ENCODE measurements around the gene MATN4. TPM values are rescaled to one million over a fixed set of nuclear protein-coding genes. Genes with fewer than 3 reads are reported as not detected.

MATN4 gene
- total and polyA plus RNA-seq, 4 donors, result 0.18 to 0.69 (median 0.42) TPM; not detected in 1

GRCh38 chr20:45258664-45259063 lies 49.4 kb downstream of the MATN4 start:
- intact Hi-C loops (cut with DNase I), result no loop called here
- H3K4me3 ChIP-seq (ENCODE audit: low read length in 2 of 2), result no peak overlapping the region

GRCh38 chr20:45258259-45258658 lies 49.8 kb downstream of the MATN4 start:
- intact Hi-C loops (cut with DNase I), result no loop called here
- H3K9me3 ChIP-seq (ENCODE audit: control insufficient read depth, low read length), result no peaks in the 10 kb centered on the region
- no peaks in the 10 kb centered on the region for H3K4me1 ChIP-seq (ENCODE audit: control insufficient read depth in 1 of 2, insufficient read depth in 2 of 2, low read length in 2 of 2)
- no peak for ATAC-seq (ENCODE audit: low FRiP score)
- no peaks in the 10 kb centered on the region for H3K36me3 ChIP-seq (ENCODE audit: control insufficient read depth in 1 of 2, insufficient read depth in 2 of 2, low read length in 1 of 2)
- WGBS, 2 donors, result 87 to 88% methylated on average over 3 of the region's 3 CpGs
- H3K27me3 ChIP-seq (ENCODE audit: control insufficient read depth in 1 of 2, insufficient read depth in 2 of 2, low read length in 1 of 2), result no peaks in the 10 kb centered on the region
- H3K27ac ChIP-seq (ENCODE audit: low read depth in 1 of 2, low read length in 2 of 2), result no peak overlapping the region
- H3K4me3 ChIP-seq (ENCODE audit: low read length in 2 of 2), result no peak overlapping the region
- no peak for DNase-seq

More at GRCh38 chr20:45258664-45259063, 49.4 kb downstream of the MATN4 start:
- Histone ChIP-seq H3K36me3 (ENCODE audit: control insufficient read depth in 1 of 2, insufficient read depth in 2 of 2, low read length in 1 of 2) (no peaks in the 10 kb centered on the region), H3K4me1 (ENCODE audit: control insufficient read depth in 1 of 2, insufficient read depth in 2 of 2, low read length in 2 of 2) (no peaks in the 10 kb centered on the region), H3K27me3 (ENCODE audit: control insufficient read depth in 1 of 2, insufficient read depth in 2 of 2, low read length in 1 of 2) (no peaks in the 10 kb centered on the region), H3K27ac (ENCODE audit: low read depth in 1 of 2, low read length in 2 of 2) (no peak overlapping the region), H3K9me3 (ENCODE audit: control insufficient read depth, low read length) (no peaks in the 10 kb centered on the region)
- WGBS, 2 donors, result 14 to 30% methylated on average over 2 of the region's 2 CpGs
- no peak for ATAC-seq (ENCODE audit: low FRiP score)
- DNase-seq, result no peak

DNA sequence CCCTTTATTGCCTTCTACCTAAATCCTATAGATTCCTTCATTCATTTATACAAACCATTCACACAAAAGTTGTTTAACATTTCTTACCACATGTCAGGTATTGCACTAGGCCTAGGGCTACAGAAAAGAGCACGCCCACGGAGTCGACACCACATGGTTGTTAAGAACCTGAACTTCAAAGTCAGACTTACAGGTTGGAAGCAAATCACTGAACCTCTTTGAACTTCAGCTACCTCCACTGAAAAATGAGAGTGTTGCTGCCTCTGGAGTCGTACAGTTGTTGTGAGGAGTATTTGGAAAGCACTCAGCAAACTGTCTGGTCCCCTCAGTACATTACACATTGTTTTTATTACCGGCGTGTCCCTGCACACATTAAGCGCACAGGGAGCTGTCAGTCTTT lies 50.4 kb downstream of the MATN4 start:
- intact Hi-C loops (cut with DNase I), result no loop called here
- no peaks in the 10 kb centered on the region for H3K27me3 ChIP-seq (ENCODE audit: control insufficient read depth in 1 of 2, insufficient read depth in 2 of 2, low read length in 1 of 2)
- H3K4me1 ChIP-seq (ENCODE audit: control insufficient read depth in 1 of 2, insufficient read depth in 2 of 2, low read length in 2 of 2), result no peaks in the 10 kb centered on the region
- no peak overlapping the region for H3K4me3 ChIP-seq (ENCODE audit: low read length in 2 of 2)
- no peak overlapping the region for H3K27ac ChIP-seq (ENCODE audit: low read depth in 1 of 2, low read length in 2 of 2)
- H3K36me3 ChIP-seq (ENCODE audit: control insufficient read depth in 1 of 2, insufficient read depth in 2 of 2, low read length in 1 of 2), result no peaks in the 10 kb centered on the region
- DNase-seq, result no peak
- ATAC-seq (ENCODE audit: low FRiP score), result no peak
- WGBS, 2 donors, result 53 to 56% methylated on average over 7 of the region's 7 CpGs
- H3K9me3 ChIP-seq (ENCODE audit: control insufficient read depth, low read length), result no peaks in the 10 kb centered on the region

DNA sequence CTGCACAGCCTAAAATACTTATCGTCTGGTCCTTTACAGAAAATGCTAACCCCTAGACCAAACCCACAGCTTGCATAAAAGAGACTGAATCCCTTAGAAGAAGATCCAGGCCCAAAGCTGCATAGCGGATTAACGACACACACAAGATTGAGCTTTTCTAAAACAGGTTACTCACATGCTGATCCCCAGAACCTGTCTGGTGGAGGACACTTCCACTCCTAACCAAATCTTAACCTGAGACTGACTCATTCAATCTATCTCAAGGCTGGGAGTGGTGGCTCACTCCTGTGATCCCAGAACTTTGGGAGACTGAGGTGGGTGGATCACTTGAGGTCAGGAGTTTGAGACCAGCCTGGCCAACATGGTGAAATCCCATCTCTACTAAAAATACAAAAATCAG lies 50.9 kb downstream of the MATN4 start:
- Histone ChIP-seq H3K4me3 (ENCODE audit: low read length in 2 of 2) (no peak overlapping the region), H3K27me3 (ENCODE audit: control insufficient read depth in 1 of 2, insufficient read depth in 2 of 2, low read length in 1 of 2) (no peaks in the 10 kb centered on the region), H3K4me1 (ENCODE audit: control insufficient read depth in 1 of 2, insufficient read depth in 2 of 2, low read length in 2 of 2) (no peaks in the 10 kb centered on the region), H3K36me3 (ENCODE audit: control insufficient read depth in 1 of 2, insufficient read depth in 2 of 2, low read length in 1 of 2) (no peaks in the 10 kb centered on the region), H3K27ac (ENCODE audit: low read depth in 1 of 2, low read length in 2 of 2) (no peak overlapping the region), H3K9me3 (ENCODE audit: control insufficient read depth, low read length) (no peaks in the 10 kb centered on the region)
- ATAC-seq (ENCODE audit: low FRiP score), result no peak
- intact Hi-C loops (cut with DNase I), result no loop called here
- 72 to 75% methylated on average over 3 of the region's 3 CpGs for WGBS, 2 donors
- no peak for DNase-seq

DNA sequence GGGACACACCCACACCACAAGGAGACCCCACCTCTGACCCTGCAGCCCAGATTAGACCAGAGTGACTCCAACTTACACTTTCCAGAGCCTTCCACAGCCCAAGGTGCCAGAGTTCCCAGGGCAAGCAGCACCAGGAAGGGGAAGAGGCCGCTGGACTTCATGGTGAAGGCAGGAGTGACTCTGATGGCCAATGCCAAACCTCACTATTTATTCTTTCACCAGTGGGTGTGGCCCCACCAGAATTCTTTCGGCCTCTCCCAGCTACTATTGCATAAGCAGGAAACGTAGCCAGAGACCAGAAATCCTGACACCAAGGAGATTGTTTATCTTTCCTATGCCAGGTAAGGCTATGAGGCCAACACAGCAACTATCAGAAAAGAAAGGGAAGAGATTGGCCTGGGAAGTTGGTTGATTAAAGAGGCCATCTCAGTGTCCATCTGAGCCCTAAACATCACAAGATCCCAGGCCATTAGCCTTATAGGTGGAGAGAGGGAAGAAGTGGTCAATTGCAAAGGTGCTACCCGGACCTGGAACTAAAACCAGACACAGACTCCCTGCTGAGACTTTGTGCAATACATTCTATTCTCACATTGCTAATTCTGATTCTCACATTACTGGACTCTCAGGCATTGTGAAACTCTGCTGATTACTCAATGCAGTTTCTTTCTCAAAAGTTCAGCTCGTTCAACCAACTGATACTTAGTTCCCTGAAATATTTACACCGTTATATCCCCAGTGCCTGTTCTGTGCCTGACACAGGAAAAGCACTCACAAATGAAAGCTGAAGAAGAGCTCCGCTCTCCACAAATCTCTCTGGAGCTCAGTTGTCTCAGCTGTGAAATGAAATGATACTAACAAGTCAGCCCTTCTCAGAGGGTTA lies 53.5 kb downstream of the MATN4 start, which contains the start of gene SLPI:
SLPI (minus strand) TSS at position 182 of the 880 bp plus-strand sequence; CDS start at position 161, 21 bp downstream.
- DNase-seq, result no peak
- ATAC-seq (ENCODE audit: low FRiP score), result peak; percentile 78
- WGBS, 2 donors, result 52 to 54% methylated on average over 7 of the region's 7 CpGs
- H3K27me3 ChIP-seq (ENCODE audit: control insufficient read depth in 1 of 2, insufficient read depth in 2 of 2, low read length in 1 of 2), result no peaks in the 10 kb centered on the region
- no peak within 1 kb of the TSS for H3K4me3 ChIP-seq (ENCODE audit: low read length in 2 of 2)
- H3K36me3 ChIP-seq (ENCODE audit: control insufficient read depth in 1 of 2, insufficient read depth in 2 of 2, low read length in 1 of 2), result no peaks in the 10 kb centered on the region
- H3K27ac ChIP-seq (ENCODE audit: low read depth in 1 of 2, low read length in 2 of 2), result no peak within 1 kb of the TSS
- H3K4me1 ChIP-seq (ENCODE audit: control insufficient read depth in 1 of 2, insufficient read depth in 2 of 2, low read length in 2 of 2), result no peaks in the 10 kb centered on the region
- intact Hi-C loops (cut with DNase I), result no loop called here
- no peaks in the 10 kb centered on the region for H3K9me3 ChIP-seq (ENCODE audit: control insufficient read depth, low read length)

- 76 to 84% methylated on average over 4 of the region's 4 CpGs for WGBS, 2 donors
- Histone ChIP-seq H3K9me3 (ENCODE audit: control insufficient read depth, low read length) (no peaks in the 10 kb centered on the region), H3K27me3 (ENCODE audit: control insufficient read depth in 1 of 2, insufficient read depth in 2 of 2, low read length in 1 of 2) (no peaks in the 10 kb centered on the region), H3K4me1 (ENCODE audit: control insufficient read depth in 1 of 2, insufficient read depth in 2 of 2, low read length in 2 of 2) (no peaks in the 10 kb centered on the region), H3K27ac (ENCODE audit: low read depth in 1 of 2, low read length in 2 of 2) (no peak overlapping the region), H3K36me3 (ENCODE audit: control insufficient read depth in 1 of 2, insufficient read depth in 2 of 2, low read length in 1 of 2) (no peaks in the 10 kb centered on the region), H3K4me3 (ENCODE audit: low read length in 2 of 2) (no peak overlapping the region)
- DNase-seq (no peak), ATAC-seq (ENCODE audit: low FRiP score) (no peak)
- intact Hi-C loops (cut with DNase I), result no loop called here
These were observed 54.8 kb downstream of the MATN4 start for GRCh38 chr20:45253261-45253660.

GRCh38 chr20:45251884-45252560 lies 56.1 kb downstream of the MATN4 start:
- intact Hi-C loops (cut with DNase I), result no loop called here
- DNase-seq (no peak), ATAC-seq (ENCODE audit: low FRiP score) (no peak)
- Histone ChIP-seq H3K27me3 (ENCODE audit: control insufficient read depth in 1 of 2, insufficient read depth in 2 of 2, low read length in 1 of 2) (no peaks in the 10 kb centered on the region), H3K4me1 (ENCODE audit: control insufficient read depth in 1 of 2, insufficient read depth in 2 of 2, low read length in 2 of 2) (no peaks in the 10 kb centered on the region), H3K4me3 (ENCODE audit: low read length in 2 of 2) (no peak overlapping the region), H3K36me3 (ENCODE audit: control insufficient read depth in 1 of 2, insufficient read depth in 2 of 2, low read length in 1 of 2) (no peaks in the 10 kb centered on the region), H3K9me3 (ENCODE audit: control insufficient read depth, low read length) (no peaks in the 10 kb centered on the region), H3K27ac (ENCODE audit: low read depth in 1 of 2, low read length in 2 of 2) (no peak overlapping the region)
- WGBS, 2 donors, result 47 to 53% methylated on average over 5 of the region's 5 CpGs

- H3K4me3 ChIP-seq (ENCODE audit: low read length in 2 of 2), result no peak overlapping the region
- no peaks in the 10 kb centered on the region for H3K9me3 ChIP-seq (ENCODE audit: control insufficient read depth, low read length)
- DNase-seq (no peak), ATAC-seq (ENCODE audit: low FRiP score) (no peak)
- H3K36me3 ChIP-seq (ENCODE audit: control insufficient read depth in 1 of 2, insufficient read depth in 2 of 2, low read length in 1 of 2), result no peaks in the 10 kb centered on the region
- intact Hi-C loops (cut with DNase I), result no loop called here
- no peak overlapping the region for H3K27ac ChIP-seq (ENCODE audit: low read depth in 1 of 2, low read length in 2 of 2)
- H3K4me1 ChIP-seq (ENCODE audit: control insufficient read depth in 1 of 2, insufficient read depth in 2 of 2, low read length in 2 of 2), result no peaks in the 10 kb centered on the region
- H3K27me3 ChIP-seq (ENCODE audit: control insufficient read depth in 1 of 2, insufficient read depth in 2 of 2, low read length in 1 of 2), result no peaks in the 10 kb centered on the region
These were observed 59.5 kb downstream of the MATN4 start for GRCh38 chr20:45248609-45249008.

GRCh38 chr20:45247865-45248264 lies 60.2 kb downstream of the MATN4 start:
- no peaks in the 10 kb centered on the region for H3K36me3 ChIP-seq (ENCODE audit: control insufficient read depth in 1 of 2, insufficient read depth in 2 of 2, low read length in 1 of 2)
- H3K4me1 ChIP-seq (ENCODE audit: control insufficient read depth in 1 of 2, insufficient read depth in 2 of 2, low read length in 2 of 2), result no peaks in the 10 kb centered on the region
- intact Hi-C loops (cut with DNase I), result no loop called here
- ATAC-seq (ENCODE audit: low FRiP score) (no peak), DNase-seq (no peak)
- H3K4me3 ChIP-seq (ENCODE audit: low read length in 2 of 2), result no peak overlapping the region
- no peak overlapping the region for H3K27ac ChIP-seq (ENCODE audit: low read depth in 1 of 2, low read length in 2 of 2)
- no peaks in the 10 kb centered on the region for H3K9me3 ChIP-seq (ENCODE audit: control insufficient read depth, low read length)
- H3K27me3 ChIP-seq (ENCODE audit: control insufficient read depth in 1 of 2, insufficient read depth in 2 of 2, low read length in 1 of 2), result no peaks in the 10 kb centered on the region
- 82 to 83% methylated on average over 1 of the region's 1 CpG for WGBS, 2 donors
